ENCODE results near the gene NLK. TPM values are rescaled to one million over a fixed set of nuclear protein-coding genes. Genes with fewer than 3 reads are reported as not detected.

Gene NLK
- total RNA-seq, 2 experiments from 2014 or later: 13.1 to 16.1 TPM

Other genes starting within 250 kb of the NLK start
- gene NOS2, start 242.1 kb upstream of the NLK start, total RNA-seq: under 1 TPM in 1 of 2 experiments, not detected in 1; 0.06 TPM
- gene LYRM9, start 149.3 kb upstream of the NLK start, total RNA-seq: 1 to 10 TPM; 1.7 to 5.1 TPM

Measured in activated CD8-positive, alpha-beta memory T cell treated with anti-CD3 and anti-CD28 coated beads, Interleukin-2, amount 10 ng/mL, durations not matched to agents 7 days and 5 days (primary cell).